Right cardiac atrium (tissue), 5 donors: Measurements from ENCODE around the gene SRF. TPM values are rescaled to one million over a fixed set of nuclear protein-coding genes. Genes with fewer than 3 reads are reported as not detected.

ENCODE experiments used
- ATAC-seq, 2 donors: fragments of 200-7000 bp; cut with Tn5 transposase; one replicate each; pipeline versions ENCODE4 v1.8.0 to v1.9.1; 2020; ENCODE audit warnings: moderate library complexity in 2 of 2, mild to moderate bottlenecking in 1 of 2
- DNase-seq, 3 donors: peaks; one replicate each; pipeline ENCODE4 v3.0.0-alpha.2; 2020
- H3K27ac ChIP-seq: one replicate; pipeline ENCODE4 v1.5.1; 2013; ENCODE audit warnings: mild to moderate bottlenecking, low read length, control low read depth, moderate library complexity
- H3K27me3 ChIP-seq: one replicate; pipeline ENCODE4 v1.6.1; 2013; ENCODE audit not compliant: control insufficient read depth, insufficient read depth
- H3K4me1 ChIP-seq: one replicate; pipeline ENCODE4 v1.6.1; 2013; ENCODE audit warnings: low read length; ENCODE audit not compliant: control insufficient read depth, insufficient read depth
- H3K4me3 ChIP-seq: one replicate; pipeline ENCODE4 v1.5.1; 2013; ENCODE audit warnings: low read length, control low read depth
- H3K9me3 ChIP-seq: one replicate; pipeline ENCODE4 v1.6.1; 2013; ENCODE audit warnings: low read length; ENCODE audit not compliant: control insufficient read depth
- whole genome bisulfite sequencing: extraction: QIAGEN DNeasy Blood & Tissue Kit; methylation state at CpG from one replicate; pipeline ENCODE4 v1.1.7; 2013; 5-methylcytosine and 5-hydroxymethylcytosine counted together
- intact Hi-C, 4 donors: fragments of 100-400 bp; cut with DNase I; formaldehyde crosslinking; loops; one replicate each; pipeline versions ENCODE4 v1.11.0 to v1.14.0; 2022 to 2023
- polyA plus RNA-seq: library from polyadenylated mRNA; stranded (reverse); fragments of 200-250 nt; gene quantifications from one replicate; pipeline ENCODE4 v1.2.3, GENCODE V29; 2013
- total RNA-seq, 4 donors: library from RNA; stranded (reverse); fragmentation: NEBNext Ultra II Directional; extraction: Animal tissue kit (Norgen Biotek cat#: 25700); gene quantifications; one replicate each; pipeline ENCODE4 v1.2.1, GENCODE V29; 2021
- donor health status: healthy with polysubstance abuse.
- donor health status: DM: no; HTN: yes; CAD: no.
- donor health status: DM: no; HTN: no; CAD: no.
- donor health status: DM: no; HTN: yes; CAD: no; lungs with severe emphysema.
- donor health status: DM: yes; HTN: yes; CAD: no.

Gene SRF
- total and polyA plus RNA-seq, 5 donors = 55.3 to 114 (median 66.4) TPM

- no peak for ATAC-seq
- DNase-seq = no peak
- intact Hi-C loops = no loop called here
- Histone ChIP-seq H3K27me3 (no peaks in the 10 kb centered on the region), H3K4me3 (no peak overlapping the region), H3K9me3 (no peaks in the 10 kb centered on the region), H3K27ac (no peak overlapping the region), H3K4me1 (no peaks in the 10 kb centered on the region)
- 93% methylated on average over 4 of the region's 4 CpGs for WGBS
Observed at GRCh38 chr6:43183441-43183840, 12.4 kb downstream of the SRF start.

- Histone ChIP-seq H3K9me3 (no peaks in the 10 kb centered on the region), H3K27ac (no peak overlapping the region), H3K27me3 (no peaks in the 10 kb centered on the region), H3K4me3 (no peak overlapping the region), H3K4me1 (no peaks in the 10 kb centered on the region)
- 91% methylated on average over 21 of the region's 21 CpGs for WGBS
- intact Hi-C loops = no loop called here
- no peak for DNase-seq
- no peak for ATAC-seq
Observed at GRCh38 chr6:43184268-43184985, 13.4 kb downstream of the SRF start.

- H3K4me3 ChIP-seq = no peak overlapping the region
- no peaks in the 10 kb centered on the region for H3K4me1 ChIP-seq
- no peaks in the 10 kb centered on the region for H3K27me3 ChIP-seq
- 81% methylated on average over 5 of the region's 5 CpGs for WGBS
- no peak for DNase-seq
- intact Hi-C loops = no loop called here
- H3K27ac ChIP-seq = no peak overlapping the region
- H3K9me3 ChIP-seq = no peaks in the 10 kb centered on the region
- no peak for ATAC-seq
Observed at GRCh38 chr6:43185391-43185985, 14.4 kb downstream of the SRF start.

- Histone ChIP-seq H3K4me3 (no peak overlapping the region), H3K9me3 (no peaks in the 10 kb centered on the region), H3K4me1 (no peaks in the 10 kb centered on the region), H3K27ac (no peak overlapping the region), H3K27me3 (no peaks in the 10 kb centered on the region)
- no peak for ATAC-seq
- no peak for DNase-seq
- intact Hi-C loops = no loop called here
- WGBS = 95% methylated on average over 14 of the region's 14 CpGs
Observed at GRCh38 chr6:43186019-43186418, 14.9 kb downstream of the SRF start.

- 95% methylated on average over 4 of the region's 4 CpGs for WGBS
- no peak for DNase-seq
- Histone ChIP-seq H3K4me3 (no peak overlapping the region), H3K27ac (no peak overlapping the region), H3K27me3 (no peaks in the 10 kb centered on the region), H3K9me3 (no peaks in the 10 kb centered on the region), H3K4me1 (no peaks in the 10 kb centered on the region)
- no peak for ATAC-seq
- intact Hi-C loops = no loop called here
Observed at GRCh38 chr6:43186706-43187105, 15.6 kb downstream of the SRF start.

GRCh38 chr6:43187821-43188220, 16.8 kb downstream of the SRF start:
- intact Hi-C loops = no loop called here
- Histone ChIP-seq H3K27ac (no peak overlapping the region), H3K4me1 (no peaks in the 10 kb centered on the region), H3K4me3 (no peak overlapping the region), H3K9me3 (no peaks in the 10 kb centered on the region), H3K27me3 (no peaks in the 10 kb centered on the region)
- ATAC-seq (no peak), DNase-seq (no peak)
- 95% methylated on average over 7 of the region's 7 CpGs for WGBS

GRCh38 chr6:43188426-43188825, 17.4 kb downstream of the SRF start:
- Histone ChIP-seq H3K4me1 (no peaks in the 10 kb centered on the region), H3K4me3 (no peak overlapping the region), H3K27ac (no peak overlapping the region), H3K9me3 (no peaks in the 10 kb centered on the region), H3K27me3 (no peaks in the 10 kb centered on the region)
- WGBS = 92% methylated on average over 10 of the region's 10 CpGs
- no peak for ATAC-seq
- intact Hi-C loops = no loop called here
- DNase-seq = no peak

- 48% methylated on average over 6 of the region's 6 CpGs for WGBS
- Histone ChIP-seq H3K4me1 (no peaks in the 10 kb centered on the region), H3K27ac (no peak overlapping the region), H3K27me3 (no peaks in the 10 kb centered on the region), H3K4me3 (no peak overlapping the region), H3K9me3 (no peaks in the 10 kb centered on the region)
- DNase-seq = no peak
- peak in 1 of 2 donors; percentile 62 for ATAC-seq
- intact Hi-C loops = no loop called here
Observed at GRCh38 chr6:43189776-43190304, 18.8 kb downstream of the SRF start.

GRCh38 chr6:43192911-43193310, 21.8 kb downstream of the SRF start:
- Histone ChIP-seq H3K27me3 (no peaks in the 10 kb centered on the region), H3K4me3 (no peak overlapping the region), H3K4me1 (no peaks in the 10 kb centered on the region), H3K9me3 (no peaks in the 10 kb centered on the region), H3K27ac (no peak overlapping the region)
- intact Hi-C loops = no loop called here
- DNase-seq (no peak), ATAC-seq (no peak)
- 97% methylated on average over 9 of the region's 9 CpGs for WGBS

GRCh38 chr6:43193929-43194328, 22.9 kb downstream of the SRF start:
- no peaks in the 10 kb centered on the region for H3K27me3 ChIP-seq
- H3K27ac ChIP-seq = no peak overlapping the region
- no peaks in the 10 kb centered on the region for H3K4me1 ChIP-seq
- no peak for DNase-seq
- 91% methylated on average over 5 of the region's 5 CpGs for WGBS
- ATAC-seq = no peak
- H3K4me3 ChIP-seq = no peak overlapping the region
- intact Hi-C loops = no loop called here
- H3K9me3 ChIP-seq = no peaks in the 10 kb centered on the region

- WGBS = 86% methylated on average over 5 of the region's 5 CpGs
- no peaks in the 10 kb centered on the region for H3K4me1 ChIP-seq
- no peaks in the 10 kb centered on the region for H3K27me3 ChIP-seq
- H3K9me3 ChIP-seq = no peaks in the 10 kb centered on the region
- DNase-seq (no peak), ATAC-seq (no peak)
- no peak overlapping the region for H3K4me3 ChIP-seq
- intact Hi-C loops = no loop called here
- H3K27ac ChIP-seq = no peak overlapping the region
Observed at GRCh38 chr6:43196337-43196736, 25.3 kb downstream of the SRF start.
